Tibial nerve (tissue), 4 donors: Measurements from ENCODE around the gene ARHGAP25. TPM values are rescaled to one million over a fixed set of nuclear protein-coding genes. Genes with fewer than 3 reads are reported as not detected.

ENCODE experiments used
- DNase-seq, 2 donors: peaks; one replicate each; pipeline ENCODE4 v3.0.0-alpha.2; 2019; ENCODE audit warnings: low spot score in 2 of 2
- H3K27ac ChIP-seq, 4 donors: fragments of 200-600 bp; sonication (generic) in 3 of 4; one replicate each; pipeline ENCODE4 v1.5.1; 2017 to 2019; ENCODE audit warnings: mild to moderate bottlenecking in 1 of 4
- H3K27me3 ChIP-seq, 2 donors: fragments of 200-600 bp; sonication (generic) in 1 of 2; one replicate each; pipeline versions ENCODE4 v1.5.1 to v1.6.0; 2017 to 2019
- H3K36me3 ChIP-seq, 3 donors: fragments of 200-600 bp; sonication (generic); one replicate each; pipeline ENCODE4 v1.5.1; 2018 to 2019
- H3K4me1 ChIP-seq, 4 donors: fragments of 200-600 bp; sonication (generic) in 3 of 4; one replicate each; pipeline ENCODE4 v1.5.1; 2017 to 2019
- H3K4me3 ChIP-seq, 4 donors: fragments of 200-600 bp; sonication (generic) in 3 of 4; one replicate each; pipeline ENCODE4 v1.5.1; 2017 to 2019; ENCODE audit warnings: mild to moderate bottlenecking in 1 of 4, moderate library complexity in 1 of 4
- H3K9me3 ChIP-seq, 4 donors: fragments of 200-600 bp; sonication (generic) in 3 of 4; one replicate each; pipeline ENCODE4 v1.5.1; 2017 to 2019
- EP300 ChIP-seq, 2 donors: sonication (generic); formaldehyde crosslinking; IDR thresholded peaks; one replicate each; pipeline ENCODE4 v1.6.1; 2017; ENCODE audit warnings: antibody characterized with exemption in 2 of 2, mild to moderate bottlenecking in 1 of 2
- POLR2A ChIP-seq, 2 donors: fragments of 450-650 bp; IDR thresholded peaks; one replicate each; pipeline ENCODE4 v1.6.1; 2017; ENCODE audit warnings: antibody characterized with exemption in 2 of 2, mild to moderate bottlenecking in 2 of 2, moderate library complexity in 2 of 2
- WGBS, 2 donors: methylation state at CpG; one replicate each; pipeline ENCODE4 v1.1.5; 2018; 5-methylcytosine and 5-hydroxymethylcytosine counted together
- total RNA-seq, 4 donors: library from RNA; depleted of rRNA; stranded (reverse); fragments of >200 nt; gene quantifications; one replicate each; pipeline ENCODE4 v1.1.0, GENCODE V29; 2016
- TF ChIP-seq, protein P1 (sequence below), 5 experiments: fragments of 200-600 bp in 3 of 5; fragments of 450-650 bp in 2 of 5; sonication (generic) in 3 of 5; IDR thresholded peaks; one replicate each; pipeline ENCODE4 v1.5.1; 2016 to 2019; ENCODE audit warnings: antibody characterized with exemption in 5 of 5, mild to moderate bottlenecking in 3 of 5, moderate library complexity in 2 of 5

Gene ARHGAP25
- total RNA-seq, 4 donors from 2014 or later, result 4.3 to 9.6 (median 5.3) TPM

- H3K9me3 ChIP-seq, result no peaks in the 10 kb centered on the region
- DNase-seq, result no peak
- TF ChIP-seq, protein P1, sequence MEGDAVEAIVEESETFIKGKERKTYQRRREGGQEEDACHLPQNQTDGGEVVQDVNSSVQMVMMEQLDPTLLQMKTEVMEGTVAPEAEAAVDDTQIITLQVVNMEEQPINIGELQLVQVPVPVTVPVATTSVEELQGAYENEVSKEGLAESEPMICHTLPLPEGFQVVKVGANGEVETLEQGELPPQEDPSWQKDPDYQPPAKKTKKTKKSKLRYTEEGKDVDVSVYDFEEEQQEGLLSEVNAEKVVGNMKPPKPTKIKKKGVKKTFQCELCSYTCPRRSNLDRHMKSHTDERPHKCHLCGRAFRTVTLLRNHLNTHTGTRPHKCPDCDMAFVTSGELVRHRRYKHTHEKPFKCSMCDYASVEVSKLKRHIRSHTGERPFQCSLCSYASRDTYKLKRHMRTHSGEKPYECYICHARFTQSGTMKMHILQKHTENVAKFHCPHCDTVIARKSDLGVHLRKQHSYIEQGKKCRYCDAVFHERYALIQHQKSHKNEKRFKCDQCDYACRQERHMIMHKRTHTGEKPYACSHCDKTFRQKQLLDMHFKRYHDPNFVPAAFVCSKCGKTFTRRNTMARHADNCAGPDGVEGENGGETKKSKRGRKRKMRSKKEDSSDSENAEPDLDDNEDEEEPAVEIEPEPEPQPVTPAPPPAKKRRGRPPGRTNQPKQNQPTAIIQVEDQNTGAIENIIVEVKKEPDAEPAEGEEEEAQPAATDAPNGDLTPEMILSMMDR (IDR thresholded peaks at IDR 0.05), result no peak
- TF ChIP-seq EP300 (IDR thresholded peaks at IDR 0.05) (no peak), POLR2A (IDR thresholded peaks at IDR 0.05) (no peak)
- no peaks in the 10 kb centered on the region for H3K27me3 ChIP-seq
- H3K36me3 ChIP-seq, result peaks cover 0 to 5% (median 0%) of the 10 kb centered on the region in 3 donors
- no peak overlapping the region for H3K27ac ChIP-seq
- no peak overlapping the region for H3K4me3 ChIP-seq
- no peaks in the 10 kb centered on the region for H3K4me1 ChIP-seq
Measured at GRCh38 chr2:68817306-68817705, 82.7 kb downstream of the ARHGAP25 start.

- H3K4me1 ChIP-seq, result no peaks in the 10 kb centered on the region
- H3K4me3 ChIP-seq, result no peak overlapping the region
- H3K36me3 ChIP-seq, result peaks cover 0 to 5% (median 0%) of the 10 kb centered on the region in 3 donors
- WGBS, 2 donors, result 61% methylated on average over 6 of the region's 6 CpGs
- no peak for DNase-seq
- no peak overlapping the region for H3K27ac ChIP-seq
- H3K27me3 ChIP-seq, result no peaks in the 10 kb centered on the region
- TF ChIP-seq EP300 (IDR thresholded peaks at IDR 0.05) (no peak), POLR2A (IDR thresholded peaks at IDR 0.05) (no peak)
- TF ChIP-seq, protein P1 (IDR thresholded peaks at IDR 0.05), result no peak
- no peaks in the 10 kb centered on the region for H3K9me3 ChIP-seq
Measured at GRCh38 chr2:68819556-68819955, 84.9 kb downstream of the ARHGAP25 start.

GRCh38 chr2:68822207-68822872 is 87.7 kb downstream of the ARHGAP25 start:
- Histone ChIP-seq H3K4me1 (no peaks in the 10 kb centered on the region), H3K9me3 (no peaks in the 10 kb centered on the region), H3K4me3 (no peak overlapping the region), H3K27me3 (no peaks in the 10 kb centered on the region), H3K36me3 (peaks cover 0 to 5% (median 0%) of the 10 kb centered on the region in 3 donors), H3K27ac (no peak overlapping the region)
- TF ChIP-seq EP300 (IDR thresholded peaks at IDR 0.05), result no peak
- no peak for TF ChIP-seq POLR2A (IDR thresholded peaks at IDR 0.05)
- TF ChIP-seq, protein P1 (IDR thresholded peaks at IDR 0.05), result no peak
- no peak for DNase-seq
- WGBS, 2 donors, result 85 to 87% methylated on average over 15 of the region's 15 CpGs

- 53 to 58% methylated on average over 2 of the region's 2 CpGs for WGBS, 2 donors
- Histone ChIP-seq H3K9me3 (no peaks in the 10 kb centered on the region), H3K36me3 (no peaks in the 10 kb centered on the region), H3K27ac (no peak overlapping the region), H3K27me3 (no peaks in the 10 kb centered on the region), H3K4me1 (peaks cover 0 to 24% (median 18%) of the 10 kb centered on the region in 4 donors), H3K4me3 (no peak overlapping the region)
- TF ChIP-seq EP300 (IDR thresholded peaks at IDR 0.05) (no peak), POLR2A (IDR thresholded peaks at IDR 0.05) (no peak)
- TF ChIP-seq, protein P1 (IDR thresholded peaks at IDR 0.05), result no peak
- DNase-seq, result no peak
Measured at GRCh38 chr2:68824831-68825230, 90.2 kb downstream of the ARHGAP25 start.

- DNase-seq, result no peak
- H3K4me1 ChIP-seq, result peaks cover 0 to 32% (median 23%) of the 10 kb centered on the region in 4 donors
- WGBS, 2 donors, result 79 to 80% methylated on average over 5 of the region's 5 CpGs
Measured at GRCh38 chr2:68825866-68826265, 91.3 kb downstream of the ARHGAP25 start.

More at GRCh38 chr2:68825866-68826265, 91.3 kb downstream of the ARHGAP25 start:
- Histone ChIP-seq H3K27me3 (no peaks in the 10 kb centered on the region), H3K27ac (no peak overlapping the region), H3K4me3 (no peak overlapping the region), H3K36me3 (no peaks in the 10 kb centered on the region), H3K9me3 (no peaks in the 10 kb centered on the region)
- TF ChIP-seq, protein P1 (IDR thresholded peaks at IDR 0.05), result no peak
- TF ChIP-seq EP300 (IDR thresholded peaks at IDR 0.05) (no peak), POLR2A (IDR thresholded peaks at IDR 0.05) (no peak)
